Measurements from ENCODE around the gene NALCN.

DNA sequence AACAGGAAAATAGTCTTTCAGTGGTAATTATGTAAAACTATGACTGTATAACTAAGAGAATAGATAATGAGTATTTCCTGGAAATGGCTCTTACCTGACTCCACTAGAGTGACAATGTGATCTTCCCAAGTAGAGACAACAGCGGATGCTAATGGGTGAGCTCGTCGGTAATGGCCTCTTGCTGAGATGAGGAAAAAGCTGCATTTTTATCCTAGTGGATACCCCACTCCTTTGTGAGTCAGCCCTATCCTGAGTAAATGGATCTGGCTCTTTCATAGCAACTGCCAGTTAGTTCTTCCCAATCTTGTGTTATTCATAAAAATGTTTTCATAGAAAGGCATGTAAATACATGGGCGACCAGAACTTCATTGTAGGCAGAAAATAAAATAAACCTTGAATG lies 299.5 kb downstream of the NALCN start:
- TF ChIP-seq CTCF (IDR thresholded peaks at IDR 0.05) (no peak), POLR2A (IDR thresholded peaks at IDR 0.05) (no peak), EP300 (IDR thresholded peaks at IDR 0.05) (no peak)

All from ovary (tissue), 3 donors.